Sigmoid colon (tissue), 7 donors: Measurements from ENCODE around the gene SCLY. TPM values are rescaled to one million over a fixed set of nuclear protein-coding genes. Genes with fewer than 3 reads are reported as not detected.

ENCODE experiments used
- DNase-seq: peaks from one replicate; pipeline ENCODE4 v3.0.0-alpha.2; 2019
- H3K27ac ChIP-seq, 4 donors: fragments of 200-600 bp; sonication (generic); one replicate each; pipeline ENCODE4 v1.5.1; 2016 to 2019; ENCODE audit warnings: mild to moderate bottlenecking in 1 of 4
- H3K27me3 ChIP-seq, 3 donors: fragments of 200-600 bp; sonication (generic); one replicate each; pipeline ENCODE4 v1.5.1; 2019; ENCODE audit warnings: mild to moderate bottlenecking in 1 of 3
- H3K36me3 ChIP-seq, 4 donors: fragments of 200-600 bp; sonication (generic); one replicate each; pipeline ENCODE4 v1.5.1; 2016 to 2019
- H3K4me1 ChIP-seq, 4 donors: fragments of 200-600 bp; sonication (generic); one replicate each; pipeline ENCODE4 v1.5.1; 2017 to 2019
- H3K4me3 ChIP-seq, 4 donors: fragments of 200-600 bp; sonication (generic); one replicate each; pipeline ENCODE4 v1.5.1; 2017 to 2019; ENCODE audit warnings: mild to moderate bottlenecking in 2 of 4, moderate library complexity in 1 of 4
- H3K9me3 ChIP-seq, 4 donors: fragments of 200-600 bp in 3 of 4; sonication (generic) in 3 of 4; one replicate each; pipeline versions ENCODE4 v1.5.1 to v1.6.1; 2013 to 2019
- EP300 ChIP-seq, 4 donors: sonication (generic); formaldehyde crosslinking; IDR thresholded peaks; one replicate each; pipeline ENCODE4 v1.6.1; 2017; ENCODE audit warnings: antibody characterized with exemption in 4 of 4
- POLR2A ChIP-seq, 2 donors: fragments of 450-650 bp; IDR thresholded peaks; one replicate each; pipeline ENCODE4 v1.6.1; 2016; ENCODE audit warnings: antibody characterized with exemption in 2 of 2, mild to moderate bottlenecking in 2 of 2, moderate library complexity in 2 of 2
- POLR2AphosphoS5 ChIP-seq, 4 donors: sonication (generic); formaldehyde crosslinking; IDR thresholded peaks; one replicate each; pipeline ENCODE4 v1.6.1; 2017; ENCODE audit warnings: antibody characterized with exemption in 4 of 4
- WGBS, 2 donors: extraction: QIAGEN DNeasy Blood & Tissue Kit; methylation state at CpG; one replicate each; pipeline ENCODE4 v1.1.7; 2013; 5-methylcytosine and 5-hydroxymethylcytosine counted together
- intact Hi-C: fragments of 100-400 bp; cut with DNase I; formaldehyde crosslinking; loops from one replicate; pipeline ENCODE4 v1.15.1; 2023
- polyA plus RNA-seq, 3 donors: library from polyadenylated mRNA; stranded (reverse); fragments of 200-250 nt; gene quantifications; one replicate each; pipeline ENCODE4 v1.2.3, GENCODE V29; 2013
- total RNA-seq, 4 donors: library from RNA; depleted of rRNA; stranded (reverse); fragments of >200 nt; gene quantifications; one replicate each; pipeline ENCODE4 v1.1.0, GENCODE V29; 2016
- TF ChIP-seq, protein P1 (sequence below), 4 experiments: fragments of 450-650 bp in 3 of 4; fragments of 200-600 bp in 1 of 4; IDR thresholded peaks; one replicate each; pipeline ENCODE4 v1.5.1; 2016 to 2019; ENCODE audit warnings: antibody characterized with exemption in 4 of 4, mild to moderate bottlenecking in 3 of 4, moderate library complexity in 2 of 4
- donor health status: healthy with polysubstance abuse.
- donor health status: Bipolar disorder and iron deficiency.
- donor health status: healthy.

Gene SCLY, protein sequence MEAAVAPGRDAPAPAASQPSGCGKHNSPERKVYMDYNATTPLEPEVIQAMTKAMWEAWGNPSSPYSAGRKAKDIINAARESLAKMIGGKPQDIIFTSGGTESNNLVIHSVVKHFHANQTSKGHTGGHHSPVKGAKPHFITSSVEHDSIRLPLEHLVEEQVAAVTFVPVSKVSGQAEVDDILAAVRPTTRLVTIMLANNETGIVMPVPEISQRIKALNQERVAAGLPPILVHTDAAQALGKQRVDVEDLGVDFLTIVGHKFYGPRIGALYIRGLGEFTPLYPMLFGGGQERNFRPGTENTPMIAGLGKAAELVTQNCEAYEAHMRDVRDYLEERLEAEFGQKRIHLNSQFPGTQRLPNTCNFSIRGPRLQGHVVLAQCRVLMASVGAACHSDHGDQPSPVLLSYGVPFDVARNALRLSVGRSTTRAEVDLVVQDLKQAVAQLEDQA
- 10 to 100 TPM; 10.3 to 14.4 (median 11.7) TPM for total RNA-seq
- polyA plus RNA-seq = 10 to 100 TPM in 2 of 3 donors, 1 to 10 TPM in 1; 5.4 to 19.5 (median 10.4) TPM

DNA sequence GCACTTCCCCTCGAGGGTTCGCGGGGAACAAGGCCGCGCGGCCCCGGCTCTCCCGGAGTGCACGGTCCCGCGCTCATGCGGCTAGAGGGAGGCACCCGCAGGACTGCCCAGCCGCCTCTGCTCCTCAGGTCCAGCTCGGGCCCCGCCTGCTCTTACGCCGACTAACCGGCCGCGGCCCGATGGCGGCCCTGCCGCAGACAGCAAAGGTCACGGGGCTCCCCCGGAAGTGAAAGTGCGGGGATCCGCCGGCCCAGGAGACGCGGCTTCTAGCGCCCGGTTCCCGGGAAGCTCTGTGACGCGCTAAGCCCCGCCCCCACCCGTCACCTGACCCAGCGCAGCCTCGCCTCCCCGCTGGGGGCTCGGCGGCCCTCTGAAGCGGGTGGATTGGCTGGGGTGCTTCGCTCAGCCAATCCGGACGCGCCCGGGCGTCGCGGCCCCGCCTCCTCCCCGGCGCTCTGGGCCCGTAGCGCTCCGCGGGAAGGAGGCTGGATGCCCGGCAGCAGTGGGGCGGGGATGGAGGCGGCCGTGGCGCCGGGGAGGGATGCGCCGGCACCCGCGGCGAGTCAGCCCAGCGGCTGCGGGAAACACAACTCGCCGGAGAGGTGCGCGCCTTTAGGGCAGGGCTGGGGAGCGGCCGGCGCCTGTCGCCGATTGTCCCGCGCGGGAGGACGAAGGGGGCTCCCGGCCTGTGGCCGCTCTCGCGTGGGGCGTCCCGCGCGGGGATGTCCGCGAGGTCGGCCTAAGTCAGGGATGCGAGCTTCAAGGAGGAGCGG is at the start of gene SCLY:
Gene SCLY (plus strand): TSS at position 460 of the 773 bp plus-strand sequence. CDS start 54 bp downstream, at position 514.
- H3K27ac ChIP-seq = peak within 1 kb of the TSS; percentile 84 to 96 (median 94)
- DNase-seq = peak; percentile 99
- H3K9me3 ChIP-seq = no peaks in the 10 kb centered on the region
- TF ChIP-seq, protein P1, sequence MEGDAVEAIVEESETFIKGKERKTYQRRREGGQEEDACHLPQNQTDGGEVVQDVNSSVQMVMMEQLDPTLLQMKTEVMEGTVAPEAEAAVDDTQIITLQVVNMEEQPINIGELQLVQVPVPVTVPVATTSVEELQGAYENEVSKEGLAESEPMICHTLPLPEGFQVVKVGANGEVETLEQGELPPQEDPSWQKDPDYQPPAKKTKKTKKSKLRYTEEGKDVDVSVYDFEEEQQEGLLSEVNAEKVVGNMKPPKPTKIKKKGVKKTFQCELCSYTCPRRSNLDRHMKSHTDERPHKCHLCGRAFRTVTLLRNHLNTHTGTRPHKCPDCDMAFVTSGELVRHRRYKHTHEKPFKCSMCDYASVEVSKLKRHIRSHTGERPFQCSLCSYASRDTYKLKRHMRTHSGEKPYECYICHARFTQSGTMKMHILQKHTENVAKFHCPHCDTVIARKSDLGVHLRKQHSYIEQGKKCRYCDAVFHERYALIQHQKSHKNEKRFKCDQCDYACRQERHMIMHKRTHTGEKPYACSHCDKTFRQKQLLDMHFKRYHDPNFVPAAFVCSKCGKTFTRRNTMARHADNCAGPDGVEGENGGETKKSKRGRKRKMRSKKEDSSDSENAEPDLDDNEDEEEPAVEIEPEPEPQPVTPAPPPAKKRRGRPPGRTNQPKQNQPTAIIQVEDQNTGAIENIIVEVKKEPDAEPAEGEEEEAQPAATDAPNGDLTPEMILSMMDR (IDR thresholded peaks at IDR 0.05) = no peak
- peak; percentile 83 to 89 for TF ChIP-seq POLR2A (IDR thresholded peaks at IDR 0.05)
- peak; percentile 87 to 98 (median 92) for TF ChIP-seq POLR2AphosphoS5 (IDR thresholded peaks at IDR 0.05)
- TF ChIP-seq EP300 (IDR thresholded peaks at IDR 0.05) = peak in 1 of 4 donors; percentile 39
- peak within 1 kb of the TSS; percentile 72 to 91 (median 82) for H3K4me3 ChIP-seq
- no peaks in the 10 kb centered on the region for H3K27me3 ChIP-seq
- 0 to 1% methylated on average over 98 of the region's 98 CpGs for WGBS, 2 donors
- peaks cover 0 to 25% (median 16%) of the 10 kb centered on the region in 4 donors for H3K4me1 ChIP-seq
- peaks cover 0 to 8% (median 4%) of the 10 kb centered on the region in 4 donors for H3K36me3 ChIP-seq
- intact Hi-C loops = loop anchor here (2.0 to 5.0 kb wide), 4 partner anchors 94 to 202 kb away; partner anchors contain the start of genes RAMP1 and UBE2F

DNA sequence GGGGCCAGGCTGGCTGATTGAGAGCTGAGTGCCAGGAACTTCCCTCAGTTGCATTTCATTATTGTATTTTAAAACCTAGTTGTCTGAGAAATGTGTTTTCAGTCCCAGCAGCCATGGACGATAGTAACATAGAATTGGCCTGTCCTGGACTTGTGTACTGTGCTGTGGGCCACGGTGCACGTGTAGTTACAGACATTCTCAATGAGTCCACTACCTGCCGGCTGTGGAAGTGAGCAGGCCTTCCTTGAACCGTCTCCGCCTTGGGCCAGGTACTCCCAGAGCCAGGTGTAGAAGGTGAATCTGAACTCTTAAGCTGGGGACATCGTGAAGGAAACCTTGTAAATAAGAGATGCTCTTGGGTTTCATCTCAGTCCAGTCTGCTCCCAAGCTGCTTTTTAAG is 47.0 kb upstream of the SCLY start:
- H3K27ac ChIP-seq = no peak overlapping the region
- TF ChIP-seq EP300 (IDR thresholded peaks at IDR 0.05) (no peak), POLR2AphosphoS5 (IDR thresholded peaks at IDR 0.05) (no peak), POLR2A (IDR thresholded peaks at IDR 0.05) (no peak)
- TF ChIP-seq, protein P1 (IDR thresholded peaks at IDR 0.05) = no peak
- 96 to 97% methylated on average over 7 of the region's 7 CpGs for WGBS, 2 donors
- no peaks in the 10 kb centered on the region for H3K4me1 ChIP-seq
- DNase-seq = no peak
- H3K9me3 ChIP-seq = no peaks in the 10 kb centered on the region
- H3K36me3 ChIP-seq = peaks cover 0 to 10% (median 3%) of the 10 kb centered on the region in 4 donors
- no peaks in the 10 kb centered on the region for H3K27me3 ChIP-seq
- H3K4me3 ChIP-seq = no peak overlapping the region
- intact Hi-C loops = no loop called here

DNA sequence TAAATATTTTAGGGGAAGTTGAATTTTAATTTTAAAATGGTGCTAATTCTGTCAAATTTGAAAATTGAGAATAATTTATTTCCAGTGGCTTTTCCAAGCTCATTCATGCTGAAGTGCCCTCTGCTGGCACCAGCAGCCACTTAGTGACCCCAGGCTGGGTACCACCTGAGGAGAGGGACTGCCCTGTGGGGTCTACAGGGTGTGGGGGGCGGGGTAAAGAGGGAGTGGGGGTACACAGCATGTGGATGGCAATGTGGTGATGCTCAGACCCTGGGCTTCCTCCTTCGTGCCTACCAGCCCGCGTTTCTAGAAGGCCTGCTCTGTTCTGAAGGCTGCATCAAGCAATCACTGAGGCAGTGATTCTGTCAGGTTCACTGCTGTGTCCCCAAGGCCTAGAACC is 45.1 kb upstream of the SCLY start:
- intact Hi-C loops = no loop called here
- Histone ChIP-seq H3K36me3 (peaks cover 0 to 10% (median 3%) of the 10 kb centered on the region in 4 donors), H3K9me3 (no peaks in the 10 kb centered on the region), H3K4me3 (no peak overlapping the region), H3K27me3 (no peaks in the 10 kb centered on the region), H3K4me1 (no peaks in the 10 kb centered on the region), H3K27ac (no peak overlapping the region)
- no peak for DNase-seq
- WGBS, 2 donors = 73 to 91% methylated on average over 4 of the region's 4 CpGs
- TF ChIP-seq POLR2AphosphoS5 (IDR thresholded peaks at IDR 0.05) = no peak
- TF ChIP-seq, protein P1 (IDR thresholded peaks at IDR 0.05) = no peak

DNA sequence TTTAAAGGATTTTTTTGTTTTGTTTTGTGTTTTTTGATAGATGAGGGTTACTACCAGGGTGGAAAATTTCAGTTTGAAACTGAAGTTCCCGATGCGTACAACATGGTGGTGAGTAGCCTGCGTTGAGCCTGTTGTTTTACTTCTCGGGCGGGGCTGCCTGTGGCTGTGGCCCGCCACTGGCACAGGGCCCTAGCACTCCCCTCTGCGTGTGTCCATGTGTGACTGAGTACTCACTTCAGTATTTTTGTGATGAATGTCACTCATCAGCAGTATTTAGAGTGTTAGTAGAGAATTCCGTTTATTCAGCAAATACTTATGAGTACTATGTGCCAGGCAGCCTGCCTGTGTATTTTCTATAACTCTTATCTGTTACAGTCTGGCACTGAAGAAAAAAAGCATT is 44.3 kb upstream of the SCLY start:
- TF ChIP-seq, protein P1 (IDR thresholded peaks at IDR 0.05) = no peak
- DNase-seq = no peak
- H3K9me3 ChIP-seq = no peaks in the 10 kb centered on the region
- H3K27ac ChIP-seq = no peak overlapping the region
- H3K36me3 ChIP-seq = peaks cover 0 to 10% (median 3%) of the 10 kb centered on the region in 4 donors
- no peak overlapping the region for H3K4me3 ChIP-seq
- intact Hi-C loops = no loop called here
- H3K27me3 ChIP-seq = no peaks in the 10 kb centered on the region
- WGBS, 2 donors = 79 to 91% methylated on average over 8 of the region's 8 CpGs
- H3K4me1 ChIP-seq = no peaks in the 10 kb centered on the region
